H1 (cell line): Measurements from ENCODE around the gene RBM20.

ENCODE experiments used
- ASH2L ChIP-seq: fragments of 200-600, 300-600 bp; sonication (generic); IDR thresholded peaks from one replicate; pipeline ENCODE4 v1.7.1; 2017; ENCODE audit warnings: low read length
- BRCA1 ChIP-seq: IDR thresholded peaks from 2 replicates; pipeline ENCODE4 v1.6.1; 2012; ENCODE audit warnings: low read depth, low read length, improper control_type of control experiment
- CBX5 ChIP-seq: fragments of 300-800, 300-1000 bp; sonication (generic); IDR thresholded peaks from 2 replicates; pipeline ENCODE4 v1.7.1; 2016; ENCODE audit warnings: antibody characterized with exemption, low read length, low read depth
- EGR1 ChIP-seq: IDR thresholded peaks from 2 replicates; pipeline ENCODE4 v1.6.1; 2011; ENCODE audit warnings: low read depth, low read length, borderline replicate concordance
- EZH2 ChIP-seq: fragments of 200-600 bp; sonication (generic); IDR thresholded peaks from 2 replicates; pipeline ENCODE4 v1.7.1; 2012; ENCODE audit warnings: low read depth, mild to moderate bottlenecking, moderate library complexity, low read length, inconsistent platforms; ENCODE audit not compliant: severe bottlenecking
- GTF2F1 ChIP-seq: IDR thresholded peaks from 2 replicates; pipeline ENCODE4 v1.6.1; 2012; ENCODE audit warnings: low read depth, low read length, improper control_type of control experiment, borderline replicate concordance
- POLR2A ChIP-seq, 2 experiments: IDR thresholded peaks; 1 replicate in 1 of 2; 2 replicates in 1 of 2; pipeline ENCODE4 v1.6.1; 2011; ENCODE audit warnings: low read depth in 2 of 2, low read length in 2 of 2, mild to moderate bottlenecking in 2 of 2; ENCODE audit errors: control extremely low read depth in 1 of 2
- SUZ12 ChIP-seq: fragments of 200-600 bp; sonication (generic); IDR thresholded peaks from 2 replicates; pipeline ENCODE4 v1.6.1; 2012; ENCODE audit warnings: mild to moderate bottlenecking, inconsistent platforms, low read length, moderate library complexity, mixed read lengths
- YY1 ChIP-seq: IDR thresholded peaks from 2 replicates; pipeline ENCODE4 v1.6.1; 2011; ENCODE audit warnings: low read depth, mild to moderate bottlenecking, low read length
- ZNF274 ChIP-seq: IDR thresholded peaks from 2 replicates; pipeline ENCODE4 v1.7.0; 2012; ENCODE audit warnings: low read length, borderline replicate concordance; ENCODE audit errors: extremely low read depth
- TF ChIP-seq, protein P1 (sequence below): IDR thresholded peaks from 2 replicates; pipeline ENCODE4 v1.6.1; 2012; ENCODE audit warnings: inconsistent platforms
- TF ChIP-seq, protein P2 (sequence below), 3 experiments: IDR thresholded peaks; 1 replicate in 2 of 3; 2 replicates in 1 of 3; pipeline versions ENCODE4 v1.5.1 to v1.6.1; 2011; ENCODE audit warnings: low read length in 3 of 3, mild to moderate bottlenecking in 3 of 3, inconsistent platforms in 2 of 3, low read depth in 1 of 3, moderate library complexity in 1 of 3; ENCODE audit not compliant: insufficient read depth in 1 of 3; ENCODE audit errors: control extremely low read depth in 1 of 3
- TF ChIP-seq, protein P3 (sequence below): IDR thresholded peaks from 2 replicates; pipeline ENCODE4 v1.6.1; 2011; ENCODE audit warnings: low read depth, mild to moderate bottlenecking, low read length; ENCODE audit not compliant: insufficient read depth

DNA sequence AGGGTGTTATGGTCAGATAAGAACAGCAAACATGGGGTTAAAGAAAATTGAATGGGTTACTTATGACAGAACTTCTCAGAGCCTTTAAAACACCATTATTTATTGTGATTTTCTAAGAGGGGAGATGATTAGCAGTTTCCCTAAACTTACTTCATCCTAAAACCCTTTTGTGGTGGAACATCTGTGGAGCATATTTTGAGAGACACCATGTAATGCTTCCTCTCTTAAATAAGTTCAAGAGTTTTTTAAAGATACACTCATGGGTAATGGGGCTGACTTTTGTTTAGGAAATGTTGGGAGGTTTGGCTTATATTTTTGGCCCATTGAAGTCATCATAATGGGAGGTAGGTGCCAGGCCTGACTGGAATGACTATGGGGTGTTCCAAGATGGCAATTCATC, 219.2 kb downstream of the RBM20 start:
- TF ChIP-seq, protein P1, sequence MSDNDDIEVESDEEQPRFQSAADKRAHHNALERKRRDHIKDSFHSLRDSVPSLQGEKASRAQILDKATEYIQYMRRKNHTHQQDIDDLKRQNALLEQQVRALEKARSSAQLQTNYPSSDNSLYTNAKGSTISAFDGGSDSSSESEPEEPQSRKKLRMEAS = no peak
- TF ChIP-seq, protein P2, sequence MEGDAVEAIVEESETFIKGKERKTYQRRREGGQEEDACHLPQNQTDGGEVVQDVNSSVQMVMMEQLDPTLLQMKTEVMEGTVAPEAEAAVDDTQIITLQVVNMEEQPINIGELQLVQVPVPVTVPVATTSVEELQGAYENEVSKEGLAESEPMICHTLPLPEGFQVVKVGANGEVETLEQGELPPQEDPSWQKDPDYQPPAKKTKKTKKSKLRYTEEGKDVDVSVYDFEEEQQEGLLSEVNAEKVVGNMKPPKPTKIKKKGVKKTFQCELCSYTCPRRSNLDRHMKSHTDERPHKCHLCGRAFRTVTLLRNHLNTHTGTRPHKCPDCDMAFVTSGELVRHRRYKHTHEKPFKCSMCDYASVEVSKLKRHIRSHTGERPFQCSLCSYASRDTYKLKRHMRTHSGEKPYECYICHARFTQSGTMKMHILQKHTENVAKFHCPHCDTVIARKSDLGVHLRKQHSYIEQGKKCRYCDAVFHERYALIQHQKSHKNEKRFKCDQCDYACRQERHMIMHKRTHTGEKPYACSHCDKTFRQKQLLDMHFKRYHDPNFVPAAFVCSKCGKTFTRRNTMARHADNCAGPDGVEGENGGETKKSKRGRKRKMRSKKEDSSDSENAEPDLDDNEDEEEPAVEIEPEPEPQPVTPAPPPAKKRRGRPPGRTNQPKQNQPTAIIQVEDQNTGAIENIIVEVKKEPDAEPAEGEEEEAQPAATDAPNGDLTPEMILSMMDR (IDR thresholded peaks at IDR 0.05; ENCODE audit: control extremely low read depth in 1 of 3, insufficient read depth in 1 of 3, low read depth in 1 of 3, low read length in 3 of 3) = no peak
- no peak for TF ChIP-seq BRCA1
- no peak for TF ChIP-seq ASH2L
- TF ChIP-seq EZH2 = no peak
- TF ChIP-seq GTF2F1 = no peak
- TF ChIP-seq ZNF274 = no peak
- TF ChIP-seq SUZ12 = no peak
- no peak for TF ChIP-seq EGR1
- no peak for TF ChIP-seq YY1
- no peak for TF ChIP-seq POLR2A (IDR thresholded peaks at IDR 0.05; ENCODE audit: control extremely low read depth in 1 of 2, low read depth in 2 of 2, low read length in 2 of 2)
- no peak for TF ChIP-seq CBX5
- TF ChIP-seq, protein P3, sequence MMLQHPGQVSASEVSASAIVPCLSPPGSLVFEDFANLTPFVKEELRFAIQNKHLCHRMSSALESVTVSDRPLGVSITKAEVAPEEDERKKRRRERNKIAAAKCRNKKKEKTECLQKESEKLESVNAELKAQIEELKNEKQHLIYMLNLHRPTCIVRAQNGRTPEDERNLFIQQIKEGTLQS = no peak
